WTC11 (cell line): ENCODE data around the gene TAC3. TPM values are rescaled to one million over a fixed set of nuclear protein-coding genes. Genes with fewer than 3 reads are reported as not detected.
"Not testable (repeated sequence)": the region's sequence is repeated elsewhere in the genome, so short reads cannot be mapped to it uniquely, and the experiment has no call there.

Source experiments
- ATAC-seq: fragments of 200-7000 bp; cut with Tn5 transposase; 2 replicates; pipeline ENCODE4 v1.10.0; 2021; ENCODE audit warnings: mild to moderate bottlenecking, moderate library complexity
- CTCF ChIA-PET: fragments of 300-600 bp; sonication (Branson Sonifier 250); formaldehyde crosslinking; loops from one replicate; lab custom pipeline; 2021; ENCODE audit warnings: antibody characterized with exemption; lab: Charles Lee
- POLR2A ChIA-PET: fragments of 350-600 bp; sonication (Branson Sonifier 250); formaldehyde crosslinking; loops from one replicate; lab custom pipeline; 2021; ENCODE audit warnings: antibody characterized with exemption; lab: Charles Lee
- DNase-seq: peaks from one replicate; pipeline ENCODE4 v3.0.0; 2021; ENCODE audit warnings: low spot score
- H3K27ac Mint-ChIP-seq: 2 replicates; pipeline ENCODE4 v1.8.0; 2021; ENCODE audit warnings: mixed read lengths
- H3K27me3 Mint-ChIP-seq: 2 replicates; pipeline ENCODE4 v1.8.0; 2021; ENCODE audit warnings: low read depth, mild to moderate bottlenecking, moderate library complexity, mixed read lengths
- H3K36me3 Mint-ChIP-seq: 2 replicates; pipeline ENCODE4 v1.8.0; 2021; ENCODE audit warnings: mixed read lengths
- H3K4me1 Mint-ChIP-seq: 2 replicates; pipeline ENCODE4 v1.8.0; 2022; ENCODE audit warnings: mixed read lengths
- H3K4me3 Mint-ChIP-seq: 2 replicates; pipeline ENCODE4 v1.8.0; 2021; ENCODE audit warnings: mild to moderate bottlenecking, moderate library complexity, mixed read lengths
- H3K9me3 Mint-ChIP-seq: 2 replicates; pipeline ENCODE4 v1.8.0; 2021; ENCODE audit warnings: mixed read lengths
- CREB1 ChIP-seq: sonication (generic); formaldehyde crosslinking; IDR thresholded peaks from 2 replicates; pipeline ENCODE4 v1.8.0; 2023; ENCODE audit warnings: mild to moderate bottlenecking, missing genetic modification reagents
- ESRRA ChIP-seq: sonication (generic); formaldehyde crosslinking; IDR thresholded peaks from 2 replicates; pipeline ENCODE4 v1.8.1; 2022; ENCODE audit warnings: mild to moderate bottlenecking, missing genetic modification reagents, borderline replicate concordance
- GTF2I ChIP-seq: fragments of 250-450 bp; sonication (Bioruptor Pico); conservative IDR thresholded peaks from 2 replicates; pipeline ENCODE4 v1.4.0; 2021; ENCODE audit warnings: mild to moderate bottlenecking
- IRF2 ChIP-seq: sonication (generic); formaldehyde crosslinking; IDR thresholded peaks from 2 replicates; pipeline ENCODE4 v1.8.0; 2022; ENCODE audit warnings: low read depth, missing genetic modification reagents, borderline replicate concordance
- JUN ChIP-seq: sonication (generic); formaldehyde crosslinking; IDR thresholded peaks from 2 replicates; pipeline ENCODE4 v1.8.0; 2023; ENCODE audit warnings: mild to moderate bottlenecking, missing genetic modification reagents
- MXD4 ChIP-seq: fragments of 250-450 bp; sonication (Bioruptor Pico); IDR thresholded peaks from 2 replicates; pipeline ENCODE4 v1.8.0; 2021; ENCODE audit warnings: mild to moderate bottlenecking, moderate library complexity, borderline replicate concordance
- NFE2L1 ChIP-seq: sonication (generic); formaldehyde crosslinking; IDR thresholded peaks from 2 replicates; pipeline ENCODE4 v1.8.1; 2023; ENCODE audit warnings: missing genetic modification reagents
- NR1H2 ChIP-seq: sonication (generic); formaldehyde crosslinking; IDR thresholded peaks from 2 replicates; pipeline ENCODE4 v1.9.0; 2021; ENCODE audit warnings: mild to moderate bottlenecking, moderate library complexity, missing genetic modification reagents
- OVOL2 ChIP-seq: fragments of 250-450 bp; sonication (Bioruptor Pico); IDR thresholded peaks from 2 replicates; pipeline ENCODE4 v1.9.0; 2021; ENCODE audit warnings: mild to moderate bottlenecking, borderline replicate concordance
- TEAD1 ChIP-seq: sonication (generic); formaldehyde crosslinking; IDR thresholded peaks from 2 replicates; pipeline ENCODE4 v1.8.0; 2022; ENCODE audit warnings: mild to moderate bottlenecking, missing genetic modification reagents
- ZNF138 ChIP-seq: sonication (generic); formaldehyde crosslinking; conservative IDR thresholded peaks from 2 replicates; pipeline ENCODE4 v1.8.1; 2022; ENCODE audit warnings: mild to moderate bottlenecking, moderate library complexity, missing genetic modification reagents
- ZNF263 ChIP-seq: sonication (generic); formaldehyde crosslinking; IDR thresholded peaks from 2 replicates; pipeline ENCODE4 v1.8.1; 2022; ENCODE audit warnings: low read depth, mild to moderate bottlenecking, moderate library complexity, missing genetic modification reagents
- ZNF416 ChIP-seq: fragments of 250-450 bp; sonication (Bioruptor Pico); IDR thresholded peaks from 2 replicates; pipeline ENCODE4 v1.9.0; 2021; ENCODE audit warnings: mild to moderate bottlenecking, inconsistent platforms
- total RNA-seq: library from RNA; stranded (reverse); gene quantifications from 3 replicates; pipeline ENCODE4 v1.2.3, GENCODE V29; 2021
- TF ChIP-seq, protein P1 (sequence below): fragments of 250-450 bp; sonication (Bioruptor Pico); IDR thresholded peaks from 2 replicates; pipeline ENCODE4 v2.1.2; 2022; ENCODE audit warnings: mild to moderate bottlenecking, moderate library complexity
- TF ChIP-seq, protein P2 (sequence below): sonication (generic); formaldehyde crosslinking; IDR thresholded peaks from 2 replicates; pipeline ENCODE4 v1.8.1; 2022; ENCODE audit warnings: low read depth, mild to moderate bottlenecking, moderate library complexity, missing genetic modification reagents, borderline replicate concordance
- TF ChIP-seq, protein P3 (sequence below): sonication (generic); formaldehyde crosslinking; IDR thresholded peaks from 2 replicates; pipeline ENCODE4 v1.8.1; 2022; ENCODE audit warnings: mild to moderate bottlenecking, missing genetic modification reagents, moderate library complexity, borderline replicate concordance
- TF ChIP-seq, protein P4 (sequence below): sonication (generic); formaldehyde crosslinking; IDR thresholded peaks from 2 replicates; pipeline ENCODE4 v1.8.1; 2022; ENCODE audit warnings: low read depth, missing genetic modification reagents, borderline replicate concordance
- TF ChIP-seq, protein P5 (sequence below): sonication (generic); formaldehyde crosslinking; IDR thresholded peaks from 2 replicates; pipeline ENCODE4 v1.8.1; 2022; ENCODE audit warnings: missing genetic modification reagents, borderline replicate concordance

The TAC3 gene
- total RNA-seq, 1 experiment from 2014 or later = 4.1 TPM

DNA sequence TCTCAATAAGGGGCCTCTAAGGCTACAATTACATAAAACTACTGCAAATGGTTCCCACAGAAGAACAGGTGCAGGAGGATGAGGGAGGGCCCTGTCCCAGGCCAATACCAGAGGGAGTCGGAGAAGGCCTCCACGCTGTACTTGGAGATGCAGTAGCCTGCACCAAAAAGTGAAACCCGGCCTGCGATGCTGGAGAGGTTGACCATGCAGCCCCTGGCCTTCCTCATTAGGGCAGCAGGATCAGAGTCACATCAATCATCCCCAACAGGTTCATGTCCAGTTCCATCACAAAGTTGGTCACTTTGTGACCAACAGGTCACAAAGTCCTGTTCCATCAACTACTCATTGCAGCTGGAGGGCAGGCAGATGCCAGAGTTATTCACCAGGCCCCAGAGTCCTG lies 32.9 kb downstream of the TAC3 start:
- peaks cover 11% of the 10 kb centered on the region; the same call in 1 of the 2 replicates for H3K9me3 Mint-ChIP-seq
- DNase-seq (no peak), ATAC-seq (no peak)
- H3K27ac Mint-ChIP-seq = no peak overlapping the region
- ChIA-PET POLR2A (no interaction called here), CTCF (no interaction called here)
- peaks cover 8% of the 10 kb centered on the region for H3K4me1 Mint-ChIP-seq
- no peak overlapping the region for H3K4me3 Mint-ChIP-seq
- H3K36me3 Mint-ChIP-seq = no peaks in the 10 kb centered on the region
- TF ChIP-seq NR1H2 (CRISPR knock-in tag) (no peak), JUN (CRISPR knock-in tag) (no peak), ZNF263 (no peak)
- H3K27me3 Mint-ChIP-seq = no peaks in the 10 kb centered on the region; the same call in 1 of the 2 replicates

DNA sequence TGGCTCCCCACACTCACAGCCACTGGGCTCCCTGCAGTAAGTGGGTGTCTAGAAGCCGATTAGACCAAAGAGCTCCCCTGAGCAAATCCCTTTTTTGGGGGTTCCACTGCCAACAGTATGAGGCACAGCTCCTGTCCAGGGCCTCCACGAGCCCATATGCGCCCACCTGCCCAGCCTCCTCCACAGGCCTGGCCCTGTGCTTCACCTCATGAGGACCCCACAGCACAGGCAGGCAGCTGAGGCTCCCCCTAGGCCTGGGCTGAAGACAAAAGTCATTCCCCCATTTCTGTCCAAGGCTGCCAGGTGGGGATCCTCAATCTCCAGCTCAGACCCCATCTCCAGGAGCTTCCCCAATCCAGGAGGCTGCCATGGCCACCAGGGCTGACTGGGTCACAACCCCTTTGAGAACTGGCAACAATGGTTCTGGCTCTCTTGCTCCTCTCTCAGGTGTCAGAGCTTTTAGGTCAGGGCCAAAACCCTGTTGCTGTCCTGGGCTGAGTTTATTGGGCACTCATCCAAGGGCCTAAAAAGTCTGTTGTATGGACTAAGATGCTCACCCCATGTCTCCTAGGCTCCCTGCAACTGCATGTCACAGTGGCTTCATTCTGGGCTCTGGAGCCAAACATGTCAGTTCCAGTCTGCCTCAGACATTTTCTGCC lies 33.6 kb downstream of the TAC3 start:
- CTCF ChIA-PET, H3K27me3 Mint-ChIP-seq, DNase-seq, H3K4me3 Mint-ChIP-seq, H3K36me3 Mint-ChIP-seq, H3K4me1 Mint-ChIP-seq, POLR2A ChIA-PET, ATAC-seq, H3K27ac Mint-ChIP-seq: not testable (repeated sequence)
- H3K9me3 Mint-ChIP-seq = peaks cover 11% of the 10 kb centered on the region

DNA sequence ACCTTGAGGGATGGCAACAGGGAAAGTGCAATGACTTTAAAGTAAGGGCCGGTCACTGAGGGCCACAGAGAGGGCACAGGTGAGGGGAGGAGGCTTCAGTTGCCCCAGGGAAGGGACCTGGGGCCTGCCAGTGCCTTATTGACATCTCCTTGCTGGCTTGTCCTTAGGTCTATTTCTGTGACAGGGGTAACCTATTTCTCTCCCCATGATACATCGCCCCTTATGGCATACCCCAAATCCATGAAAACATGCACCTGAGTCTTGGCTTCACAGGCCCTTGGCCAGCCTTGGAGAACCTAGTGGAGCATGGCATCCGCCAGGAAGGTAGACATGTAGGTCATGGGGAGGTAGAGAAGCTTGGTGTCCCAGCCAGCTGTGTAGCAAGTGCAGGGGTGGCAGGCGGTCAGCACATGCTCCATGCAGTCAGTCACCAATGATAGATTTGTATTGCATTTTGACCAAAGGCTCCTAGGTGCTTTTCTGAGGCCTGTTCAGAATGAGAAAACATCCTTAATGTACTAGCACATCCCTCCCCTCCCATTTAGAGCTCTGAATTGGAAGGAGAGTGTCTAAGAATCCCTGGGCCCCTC lies 35.3 kb downstream of the TAC3 start:
- TF ChIP-seq CREB1 (CRISPR knock-in tag) (no peak), MXD4 (CRISPR knock-in tag) (no peak), ZNF138 (CRISPR knock-in tag) (no peak), OVOL2 (CRISPR knock-in tag) (no peak)
- TF ChIP-seq, protein P1, sequence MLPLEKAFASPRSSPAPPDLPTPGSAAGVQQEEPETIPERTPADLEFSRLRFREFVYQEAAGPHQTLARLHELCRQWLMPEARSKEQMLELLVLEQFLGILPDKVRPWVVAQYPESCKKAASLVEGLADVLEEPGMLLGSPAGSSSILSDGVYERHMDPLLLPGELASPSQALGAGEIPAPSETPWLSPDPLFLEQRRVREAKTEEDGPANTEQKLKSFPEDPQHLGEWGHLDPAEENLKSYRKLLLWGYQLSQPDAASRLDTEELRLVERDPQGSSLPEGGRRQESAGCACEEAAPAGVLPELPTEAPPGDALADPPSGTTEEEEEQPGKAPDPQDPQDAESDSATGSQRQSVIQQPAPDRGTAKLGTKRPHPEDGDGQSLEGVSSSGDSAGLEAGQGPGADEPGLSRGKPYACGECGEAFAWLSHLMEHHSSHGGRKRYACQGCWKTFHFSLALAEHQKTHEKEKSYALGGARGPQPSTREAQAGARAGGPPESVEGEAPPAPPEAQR = no peak
- TF ChIP-seq, protein P2, sequence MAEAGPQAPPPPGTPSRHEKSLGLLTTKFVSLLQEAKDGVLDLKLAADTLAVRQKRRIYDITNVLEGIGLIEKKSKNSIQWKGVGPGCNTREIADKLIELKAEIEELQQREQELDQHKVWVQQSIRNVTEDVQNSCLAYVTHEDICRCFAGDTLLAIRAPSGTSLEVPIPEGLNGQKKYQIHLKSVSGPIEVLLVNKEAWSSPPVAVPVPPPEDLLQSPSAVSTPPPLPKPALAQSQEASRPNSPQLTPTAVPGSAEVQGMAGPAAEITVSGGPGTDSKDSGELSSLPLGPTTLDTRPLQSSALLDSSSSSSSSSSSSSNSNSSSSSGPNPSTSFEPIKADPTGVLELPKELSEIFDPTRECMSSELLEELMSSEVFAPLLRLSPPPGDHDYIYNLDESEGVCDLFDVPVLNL = no peak
- CTCF ChIA-PET = no interaction called here
- Mint-ChIP-seq H3K36me3 (no peaks in the 10 kb centered on the region), H3K27me3 (no peaks in the 10 kb centered on the region; the same call in 1 of the 2 replicates), H3K27ac (no peak overlapping the region), H3K9me3 (peaks cover 14% of the 10 kb centered on the region), H3K4me1 (no peaks in the 10 kb centered on the region), H3K4me3 (no peak overlapping the region)
- POLR2A ChIA-PET = no interaction called here
- ATAC-seq (no peak), DNase-seq (no peak)

DNA sequence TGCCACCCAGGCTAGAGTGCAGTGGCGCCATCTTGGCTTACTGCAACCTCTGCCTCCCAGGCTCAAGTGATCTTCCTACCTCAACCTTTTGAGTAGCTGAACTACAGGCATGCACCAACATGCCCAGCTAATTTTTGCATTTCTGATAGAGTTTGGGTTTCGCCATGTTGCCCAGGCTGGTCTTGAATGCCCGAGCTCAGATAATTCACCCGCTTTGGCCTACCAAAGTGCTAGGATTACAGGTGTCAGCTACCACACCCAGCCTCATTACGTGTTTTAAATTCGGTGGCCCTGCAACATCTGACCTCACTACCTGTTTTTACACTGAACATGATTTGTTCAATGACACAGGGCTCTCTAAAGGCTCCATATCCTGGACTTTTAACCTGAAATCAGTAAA lies 36.1 kb downstream of the TAC3 start:
- H3K4me1 Mint-ChIP-seq = no peaks in the 10 kb centered on the region
- CTCF ChIA-PET = no interaction called here
- TF ChIP-seq, protein P3, sequence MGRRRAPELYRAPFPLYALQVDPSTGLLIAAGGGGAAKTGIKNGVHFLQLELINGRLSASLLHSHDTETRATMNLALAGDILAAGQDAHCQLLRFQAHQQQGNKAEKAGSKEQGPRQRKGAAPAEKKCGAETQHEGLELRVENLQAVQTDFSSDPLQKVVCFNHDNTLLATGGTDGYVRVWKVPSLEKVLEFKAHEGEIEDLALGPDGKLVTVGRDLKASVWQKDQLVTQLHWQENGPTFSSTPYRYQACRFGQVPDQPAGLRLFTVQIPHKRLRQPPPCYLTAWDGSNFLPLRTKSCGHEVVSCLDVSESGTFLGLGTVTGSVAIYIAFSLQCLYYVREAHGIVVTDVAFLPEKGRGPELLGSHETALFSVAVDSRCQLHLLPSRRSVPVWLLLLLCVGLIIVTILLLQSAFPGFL = no peak
- TF ChIP-seq TEAD1 (CRISPR knock-in tag) = no peak
- TF ChIP-seq, protein P4, sequence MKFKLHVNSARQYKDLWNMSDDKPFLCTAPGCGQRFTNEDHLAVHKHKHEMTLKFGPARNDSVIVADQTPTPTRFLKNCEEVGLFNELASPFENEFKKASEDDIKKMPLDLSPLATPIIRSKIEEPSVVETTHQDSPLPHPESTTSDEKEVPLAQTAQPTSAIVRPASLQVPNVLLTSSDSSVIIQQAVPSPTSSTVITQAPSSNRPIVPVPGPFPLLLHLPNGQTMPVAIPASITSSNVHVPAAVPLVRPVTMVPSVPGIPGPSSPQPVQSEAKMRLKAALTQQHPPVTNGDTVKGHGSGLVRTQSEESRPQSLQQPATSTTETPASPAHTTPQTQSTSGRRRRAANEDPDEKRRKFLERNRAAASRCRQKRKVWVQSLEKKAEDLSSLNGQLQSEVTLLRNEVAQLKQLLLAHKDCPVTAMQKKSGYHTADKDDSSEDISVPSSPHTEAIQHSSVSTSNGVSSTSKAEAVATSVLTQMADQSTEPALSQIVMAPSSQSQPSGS (CRISPR knock-in tag) = no peak
- TF ChIP-seq GTF2I (CRISPR knock-in tag) = no peak
- TF ChIP-seq, protein P5, sequence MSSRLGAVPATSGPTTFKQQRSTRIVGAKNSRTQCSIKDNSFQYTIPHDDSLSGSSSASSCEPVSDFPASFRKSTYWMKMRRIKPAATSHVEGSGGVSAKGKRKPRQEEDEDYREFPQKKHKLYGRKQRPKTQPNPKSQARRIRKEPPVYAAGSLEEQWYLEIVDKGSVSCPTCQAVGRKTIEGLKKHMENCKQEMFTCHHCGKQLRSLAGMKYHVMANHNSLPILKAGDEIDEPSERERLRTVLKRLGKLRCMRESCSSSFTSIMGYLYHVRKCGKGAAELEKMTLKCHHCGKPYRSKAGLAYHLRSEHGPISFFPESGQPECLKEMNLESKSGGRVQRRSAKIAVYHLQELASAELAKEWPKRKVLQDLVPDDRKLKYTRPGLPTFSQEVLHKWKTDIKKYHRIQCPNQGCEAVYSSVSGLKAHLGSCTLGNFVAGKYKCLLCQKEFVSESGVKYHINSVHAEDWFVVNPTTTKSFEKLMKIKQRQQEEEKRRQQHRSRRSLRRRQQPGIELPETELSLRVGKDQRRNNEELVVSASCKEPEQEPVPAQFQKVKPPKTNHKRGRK (CRISPR knock-in tag) = no peak
- TF ChIP-seq ESRRA (CRISPR knock-in tag) = no peak
- no peak for TF ChIP-seq IRF2
- TF ChIP-seq ZNF416 = no peak
- no peak for TF ChIP-seq NFE2L1

More for the DNA sequence above, 36.1 kb downstream of the TAC3 start:
- peaks cover 14% of the 10 kb centered on the region for H3K9me3 Mint-ChIP-seq
- H3K27me3 Mint-ChIP-seq = no peaks in the 10 kb centered on the region; the same call in 1 of the 2 replicates
- POLR2A ChIA-PET = no interaction called here
- H3K27ac Mint-ChIP-seq = no peak overlapping the region
- H3K4me3 Mint-ChIP-seq = no peak overlapping the region
- H3K36me3 Mint-ChIP-seq = no peaks in the 10 kb centered on the region
- ATAC-seq = no peak
- DNase-seq = no peak
